Osteocyte (in vitro differentiated cells): ENCODE measurements around the gene ITGBL1. TPM values are rescaled to one million over a fixed set of nuclear protein-coding genes. Genes with fewer than 3 reads are reported as not detected.

Source experiments
- DNase-seq: peaks from one replicate; pipeline ENCODE4 v3.0.0; 2021; ENCODE audit warnings: mixed read lengths; ENCODE audit not compliant: unreplicated experiment; ENCODE audit errors: extremely low spot score
- H3K27ac Mint-ChIP-seq: one replicate; pipeline ENCODE4 v1.8.0; 2021; ENCODE audit warnings: mild to moderate bottlenecking, mixed read lengths; ENCODE audit not compliant: unreplicated experiment
- H3K27me3 Mint-ChIP-seq: one replicate; pipeline ENCODE4 v1.8.0; 2021; ENCODE audit warnings: mixed read lengths; ENCODE audit not compliant: unreplicated experiment
- H3K36me3 Mint-ChIP-seq: one replicate; pipeline ENCODE4 v1.8.0; 2021; ENCODE audit warnings: mixed read lengths; ENCODE audit not compliant: unreplicated experiment
- H3K4me1 Mint-ChIP-seq: one replicate; pipeline ENCODE4 v1.8.0; 2021; ENCODE audit warnings: mixed read lengths; ENCODE audit not compliant: unreplicated experiment
- H3K4me3 Mint-ChIP-seq: one replicate; pipeline ENCODE4 v1.8.0; 2021; ENCODE audit warnings: mild to moderate bottlenecking, moderate library complexity, mixed read lengths; ENCODE audit not compliant: unreplicated experiment
- H3K9me3 Mint-ChIP-seq: one replicate; pipeline ENCODE4 v1.8.0; 2021; ENCODE audit warnings: mixed read lengths; ENCODE audit not compliant: unreplicated experiment
- total RNA-seq: library from RNA; stranded (reverse); gene quantifications from 2 replicates; pipeline ENCODE4 v1.2.1, GENCODE V29; 2021
- TF ChIP-seq, protein P1 (sequence below): fragments of 200-600 bp; sonication (generic); IDR thresholded peaks from 2 replicates; pipeline ENCODE4 v1.5.0; 2021; ENCODE audit warnings: antibody characterized with exemption, mild to moderate bottlenecking, moderate library complexity

Gene ITGBL1
- total RNA-seq, 1 donor from 2014 or later, result 1,450 TPM

DNA sequence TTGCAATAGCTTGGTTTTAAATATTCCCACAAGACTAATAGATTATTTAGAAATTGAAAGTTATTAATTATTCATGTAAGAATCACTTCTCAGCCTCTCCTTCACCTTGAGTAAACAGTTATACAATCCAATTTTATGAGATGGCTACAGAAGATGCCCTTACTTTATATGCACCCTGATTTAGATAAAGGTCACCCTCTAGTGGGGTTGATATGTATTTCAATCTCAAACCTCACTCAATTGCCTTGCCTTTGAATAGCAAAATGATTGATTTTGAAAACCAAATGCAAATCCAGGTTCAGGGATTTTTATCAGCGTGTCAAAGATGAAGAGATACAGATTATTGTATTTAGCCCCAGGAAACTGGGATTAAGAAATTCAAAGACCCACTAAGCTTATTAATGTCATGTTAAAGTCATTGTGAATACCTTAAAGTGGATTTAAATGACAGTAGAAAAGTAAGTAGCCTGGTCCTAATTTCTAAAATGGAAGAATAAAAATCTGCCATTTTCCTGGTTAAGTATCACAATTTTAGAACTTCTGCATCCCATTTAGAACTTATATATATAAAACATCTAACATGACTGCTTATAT is 305.1 kb downstream of the ITGBL1 start:
- DNase-seq, result no peak
- TF ChIP-seq, protein P1, sequence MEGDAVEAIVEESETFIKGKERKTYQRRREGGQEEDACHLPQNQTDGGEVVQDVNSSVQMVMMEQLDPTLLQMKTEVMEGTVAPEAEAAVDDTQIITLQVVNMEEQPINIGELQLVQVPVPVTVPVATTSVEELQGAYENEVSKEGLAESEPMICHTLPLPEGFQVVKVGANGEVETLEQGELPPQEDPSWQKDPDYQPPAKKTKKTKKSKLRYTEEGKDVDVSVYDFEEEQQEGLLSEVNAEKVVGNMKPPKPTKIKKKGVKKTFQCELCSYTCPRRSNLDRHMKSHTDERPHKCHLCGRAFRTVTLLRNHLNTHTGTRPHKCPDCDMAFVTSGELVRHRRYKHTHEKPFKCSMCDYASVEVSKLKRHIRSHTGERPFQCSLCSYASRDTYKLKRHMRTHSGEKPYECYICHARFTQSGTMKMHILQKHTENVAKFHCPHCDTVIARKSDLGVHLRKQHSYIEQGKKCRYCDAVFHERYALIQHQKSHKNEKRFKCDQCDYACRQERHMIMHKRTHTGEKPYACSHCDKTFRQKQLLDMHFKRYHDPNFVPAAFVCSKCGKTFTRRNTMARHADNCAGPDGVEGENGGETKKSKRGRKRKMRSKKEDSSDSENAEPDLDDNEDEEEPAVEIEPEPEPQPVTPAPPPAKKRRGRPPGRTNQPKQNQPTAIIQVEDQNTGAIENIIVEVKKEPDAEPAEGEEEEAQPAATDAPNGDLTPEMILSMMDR, result peak; percentile 67
- Mint-ChIP-seq H3K27me3 (no peaks in the 10 kb centered on the region), H3K36me3 (no peaks in the 10 kb centered on the region), H3K4me3 (no peak overlapping the region), H3K4me1 (peaks cover 12% of the 10 kb centered on the region), H3K27ac (no peak overlapping the region), H3K9me3 (no peaks in the 10 kb centered on the region)

DNA sequence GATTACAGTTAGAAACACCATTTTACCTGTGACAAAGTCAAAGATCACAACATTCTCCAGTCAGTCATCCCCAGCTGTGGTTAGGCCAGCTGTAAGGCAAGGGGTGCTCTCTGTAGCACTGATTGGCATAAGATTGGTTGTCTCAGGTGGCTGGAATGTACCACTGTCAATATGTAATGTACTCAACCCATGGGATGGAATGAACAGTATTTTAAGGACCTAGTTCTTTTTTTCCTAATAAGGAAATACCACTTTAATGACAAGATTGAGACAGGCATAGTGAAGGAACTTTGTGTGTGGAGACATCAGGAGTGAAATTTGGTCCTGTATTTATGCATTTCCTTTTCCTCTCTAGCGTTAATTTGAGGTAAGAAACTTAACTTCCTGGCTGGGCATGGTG is 310.7 kb downstream of the ITGBL1 start:
- Mint-ChIP-seq H3K4me1 (peaks cover 4% of the 10 kb centered on the region), H3K36me3 (peaks cover 5% of the 10 kb centered on the region), H3K27ac (no peak overlapping the region), H3K27me3 (no peaks in the 10 kb centered on the region), H3K4me3 (no peak overlapping the region), H3K9me3 (peaks cover 7% of the 10 kb centered on the region)
- DNase-seq, result no peak
- TF ChIP-seq, protein P1, result no peak

Other genes starting within 250 kb of the ITGBL1 start
- gene NALCN, start 36.2 kb upstream of the ITGBL1 start, total RNA-seq, result 58.3 and 58.8 TPM in 2 replicates